Body of pancreas (tissue), 4 donors: Measurements from ENCODE around the gene FMNL2. TPM values are rescaled to one million over a fixed set of nuclear protein-coding genes. Genes with fewer than 3 reads are reported as not detected.

ENCODE experiments used
- ATAC-seq: fragments of 150-250 bp; one replicate; pipeline ENCODE4 v1.9.1; 2016
- DNase-seq, 4 donors: peaks; one replicate each; pipeline ENCODE4 v3.0.0-alpha.2; 2019
- H3K27ac ChIP-seq, 4 donors: fragments of 200-600 bp; sonication (generic); 1 replicate in 3 of 4; 2 replicates in 1 of 4; pipeline versions ENCODE4 v1.5.1 to v1.6.1; 2016 to 2019; ENCODE audit warnings: mild to moderate bottlenecking in 1 of 4, mixed read lengths in 1 of 4, moderate library complexity in 1 of 4
- H3K27me3 ChIP-seq, 2 donors: fragments of 200-600 bp; sonication (generic); one replicate each; pipeline ENCODE4 v1.6.0; 2016; ENCODE audit warnings: mild to moderate bottlenecking in 1 of 2
- H3K36me3 ChIP-seq, 2 donors: fragments of 200-600 bp; sonication (generic); replicated peaks in 1 of 2; 2 replicates each; pipeline ENCODE4 v1.5.1; 2016; ENCODE audit warnings: low read depth in 2 of 2; ENCODE audit not compliant: insufficient read depth in 1 of 2
- H3K4me1 ChIP-seq: fragments of 200-600 bp; sonication (generic); one replicate; pipeline ENCODE4 v1.6.0; 2016
- H3K4me3 ChIP-seq, 2 donors: fragments of 200-600 bp; sonication (generic); 1 replicate in 1 of 2; 2 replicates in 1 of 2; pipeline ENCODE4 v1.5.1; 2016 to 2019
- H3K9me3 ChIP-seq, 3 donors: fragments of 200-600 bp; sonication (generic); 1 replicate in 2 of 3; 2 replicates in 1 of 3; pipeline ENCODE4 v1.5.1; 2016
- POLR2A ChIP-seq, 3 donors: fragments of 450-650 bp; IDR thresholded peaks; one replicate each; pipeline ENCODE4 v1.6.1; 2016; ENCODE audit warnings: antibody characterized with exemption in 3 of 3, mild to moderate bottlenecking in 2 of 3
- WGBS, 2 donors: methylation state at CpG; one replicate each; pipeline ENCODE4 v1.1.5; 2017; 5-methylcytosine and 5-hydroxymethylcytosine counted together
- intact Hi-C: fragments of 100-400 bp; cut with DNase I; formaldehyde crosslinking; loops from one replicate; pipeline ENCODE4 v1.15.1; 2023
- total RNA-seq, 2 donors: library from RNA; depleted of rRNA; stranded (reverse); fragments of >200 nt; gene quantifications; one replicate each; pipeline ENCODE4 v1.1.0, GENCODE V29; 2016
- TF ChIP-seq, protein P1 (sequence below), 7 experiments: fragments of 450-650 bp in 4 of 7; fragments of 200-600 bp in 3 of 7; sonication (generic) in 3 of 7; IDR thresholded peaks; one replicate each; pipeline ENCODE4 v1.5.1; 2016 to 2019; ENCODE audit warnings: antibody characterized with exemption in 7 of 7

The FMNL2 gene
- total RNA-seq, 2 donors from 2014 or later = 13.5 to 44.4 TPM

DNA sequence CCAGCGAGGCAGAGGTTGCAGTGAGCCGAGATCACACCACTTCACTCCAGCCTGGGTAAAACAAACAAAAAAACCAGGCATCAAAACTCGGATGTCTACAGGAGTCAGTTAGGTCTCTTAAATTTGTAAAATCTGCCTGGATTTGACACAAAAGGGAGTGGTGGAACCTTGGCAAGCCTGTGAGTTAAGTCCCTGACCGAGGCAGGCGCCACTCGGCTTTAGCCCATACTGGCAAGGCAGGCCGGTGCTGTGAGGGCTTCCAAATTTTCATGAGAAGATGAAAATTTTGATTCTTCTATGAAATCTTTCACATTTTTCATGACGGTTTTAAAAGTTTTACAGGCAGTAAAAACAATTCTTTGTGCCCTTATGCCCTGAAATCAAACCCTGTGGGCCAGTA lies 165.8 kb downstream of the FMNL2 start:
- Histone ChIP-seq H3K36me3 (no peaks in the 10 kb centered on the region), H3K27me3 (no peaks in the 10 kb centered on the region), H3K4me3 (no peak overlapping the region), H3K9me3 (no peaks in the 10 kb centered on the region), H3K4me1 (peaks cover 8% of the 10 kb centered on the region), H3K27ac (peak overlapping the region in 1 of 4 donors; percentile 23)
- WGBS, 2 donors = 89 to 90% methylated on average over 8 of the region's 8 CpGs
- intact Hi-C loops = no loop called here
- DNase-seq (no peak), ATAC-seq (no peak)
- TF ChIP-seq, protein P1, sequence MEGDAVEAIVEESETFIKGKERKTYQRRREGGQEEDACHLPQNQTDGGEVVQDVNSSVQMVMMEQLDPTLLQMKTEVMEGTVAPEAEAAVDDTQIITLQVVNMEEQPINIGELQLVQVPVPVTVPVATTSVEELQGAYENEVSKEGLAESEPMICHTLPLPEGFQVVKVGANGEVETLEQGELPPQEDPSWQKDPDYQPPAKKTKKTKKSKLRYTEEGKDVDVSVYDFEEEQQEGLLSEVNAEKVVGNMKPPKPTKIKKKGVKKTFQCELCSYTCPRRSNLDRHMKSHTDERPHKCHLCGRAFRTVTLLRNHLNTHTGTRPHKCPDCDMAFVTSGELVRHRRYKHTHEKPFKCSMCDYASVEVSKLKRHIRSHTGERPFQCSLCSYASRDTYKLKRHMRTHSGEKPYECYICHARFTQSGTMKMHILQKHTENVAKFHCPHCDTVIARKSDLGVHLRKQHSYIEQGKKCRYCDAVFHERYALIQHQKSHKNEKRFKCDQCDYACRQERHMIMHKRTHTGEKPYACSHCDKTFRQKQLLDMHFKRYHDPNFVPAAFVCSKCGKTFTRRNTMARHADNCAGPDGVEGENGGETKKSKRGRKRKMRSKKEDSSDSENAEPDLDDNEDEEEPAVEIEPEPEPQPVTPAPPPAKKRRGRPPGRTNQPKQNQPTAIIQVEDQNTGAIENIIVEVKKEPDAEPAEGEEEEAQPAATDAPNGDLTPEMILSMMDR (IDR thresholded peaks at IDR 0.05) = no peak
- no peak for TF ChIP-seq POLR2A (IDR thresholded peaks at IDR 0.05)

DNA sequence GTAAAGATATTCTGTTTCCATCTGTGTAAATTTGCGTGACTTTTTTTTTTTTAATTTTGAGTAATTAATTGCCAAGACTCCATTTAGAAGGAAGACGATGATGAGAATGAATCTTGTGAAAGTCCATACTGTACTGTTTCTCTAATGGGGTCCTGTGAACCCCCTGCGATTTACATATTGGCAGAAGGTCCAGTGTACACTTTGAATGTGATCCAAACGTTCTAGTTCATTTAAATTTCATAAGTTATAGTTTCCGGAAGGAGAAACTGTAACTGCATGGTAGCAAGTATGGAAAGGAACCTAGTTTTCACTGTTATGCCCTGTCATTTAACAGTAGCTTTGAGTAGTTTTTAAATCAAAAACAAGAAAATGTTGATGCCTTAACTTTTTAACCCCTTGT lies 166.7 kb downstream of the FMNL2 start:
- intact Hi-C loops = no loop called here
- ATAC-seq (no peak), DNase-seq (no peak)
- no peaks in the 10 kb centered on the region for H3K27me3 ChIP-seq
- peaks cover 8% of the 10 kb centered on the region for H3K4me1 ChIP-seq
- no peak overlapping the region for H3K27ac ChIP-seq
- TF ChIP-seq, protein P1 (IDR thresholded peaks at IDR 0.05) = no peak
- no peak for TF ChIP-seq POLR2A (IDR thresholded peaks at IDR 0.05)
- no peak overlapping the region for H3K4me3 ChIP-seq
- H3K36me3 ChIP-seq = no peaks in the 10 kb centered on the region
- no peaks in the 10 kb centered on the region for H3K9me3 ChIP-seq
- WGBS, 2 donors = 85 to 92% methylated on average over 5 of the region's 5 CpGs

GRCh38 chr2:152504618-152505017 lies 169.6 kb downstream of the FMNL2 start:
- WGBS, 2 donors = 87 to 94% methylated on average over 3 of the region's 3 CpGs
- Histone ChIP-seq H3K27ac (no peak overlapping the region), H3K4me3 (no peak overlapping the region), H3K27me3 (no peaks in the 10 kb centered on the region), H3K9me3 (no peaks in the 10 kb centered on the region), H3K4me1 (no peaks in the 10 kb centered on the region), H3K36me3 (no peaks in the 10 kb centered on the region)
- TF ChIP-seq, protein P1 (IDR thresholded peaks at IDR 0.05) = no peak
- no peak for TF ChIP-seq POLR2A (IDR thresholded peaks at IDR 0.05)
- DNase-seq (no peak), ATAC-seq (no peak)
- intact Hi-C loops = no loop called here

- intact Hi-C loops = no loop called here
- Histone ChIP-seq H3K4me3 (no peak overlapping the region), H3K36me3 (no peaks in the 10 kb centered on the region), H3K27me3 (no peaks in the 10 kb centered on the region), H3K27ac (no peak overlapping the region), H3K9me3 (no peaks in the 10 kb centered on the region), H3K4me1 (no peaks in the 10 kb centered on the region)
- TF ChIP-seq, protein P1 (IDR thresholded peaks at IDR 0.05) = no peak
- DNase-seq (peak in 2 of 4 donors; percentile 24 to 44), ATAC-seq (no peak)
- 44 to 56% methylated on average over 9 of the region's 9 CpGs for WGBS, 2 donors
These were observed 170.5 kb downstream of the FMNL2 start for GRCh38 chr2:152505495-152505906.

- H3K4me1 ChIP-seq = no peaks in the 10 kb centered on the region
- no peaks in the 10 kb centered on the region for H3K27me3 ChIP-seq
- no peak overlapping the region for H3K4me3 ChIP-seq
- ATAC-seq = no peak
- intact Hi-C loops = no loop called here
- TF ChIP-seq POLR2A (IDR thresholded peaks at IDR 0.05) = no peak
- TF ChIP-seq, protein P1 (IDR thresholded peaks at IDR 0.05) = no peak
- no peak for DNase-seq
- no peaks in the 10 kb centered on the region for H3K36me3 ChIP-seq
- H3K9me3 ChIP-seq = no peaks in the 10 kb centered on the region
- no peak overlapping the region for H3K27ac ChIP-seq
- WGBS, 2 donors = 84 to 92% methylated on average over 4 of the region's 4 CpGs
These were observed 171.9 kb downstream of the FMNL2 start for GRCh38 chr2:152506843-152507242.
